ENCODE data around the gene SPIB. TPM values are rescaled to one million over a fixed set of nuclear protein-coding genes. Genes with fewer than 3 reads are reported as not detected.

The SPIB gene
- total and polyA plus RNA-seq, 2 of the 4 experiments (the other 2 are of a cell fraction) = not detected

DNA sequence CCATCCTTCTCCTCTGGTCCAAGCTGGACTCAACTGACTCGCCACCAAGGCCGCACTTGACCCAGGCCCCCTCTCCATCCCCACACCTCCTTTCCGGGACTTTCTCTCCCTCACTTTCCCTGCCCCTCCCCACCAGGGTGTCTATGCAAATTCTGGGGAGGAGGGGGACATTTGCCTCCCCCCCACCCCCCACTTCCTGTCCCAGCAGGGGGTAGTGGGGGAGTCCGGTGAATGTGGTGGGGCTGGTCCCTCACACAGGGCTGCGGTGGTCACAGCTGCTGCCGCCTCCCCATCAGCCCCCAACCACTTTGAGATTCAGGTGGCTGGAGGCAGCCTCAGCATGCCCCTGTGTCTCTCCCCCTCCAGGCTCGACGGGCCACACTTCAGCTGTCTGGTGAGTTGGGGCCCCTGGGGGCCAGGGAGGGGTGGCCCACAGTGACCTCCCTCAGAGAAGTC lies 870 bp downstream of the SPIB start:
- no peak overlapping the region for H3K18ac ChIP-seq (ENCODE audit: low read depth, low read length)
- ChIA-PET CTCF (no interaction called here), POLR2A (ENCODE audit: unreplicated experiment) (no interaction called here)
- H4K20me1 ChIP-seq (ENCODE audit: insufficient read depth, low read length) = no peaks in the 10 kb centered on the region
- ATAC-seq (ENCODE audit: low read depth) (no peak), DNase-seq (no peak)
- BruUV-seq (replicated peaks) = no TSS peak
- no peak overlapping the region for H3K27ac ChIP-seq (ENCODE audit: insufficient read depth, low read length)
- no peak overlapping the region for H3K4me3 ChIP-seq (ENCODE audit: insufficient read depth, low read depth, low read length)
- H3K27me3 ChIP-seq (ENCODE audit: control insufficient read depth, insufficient read depth, low read length) = peaks cover 21% of the 10 kb centered on the region
- H2BK20ac ChIP-seq (ENCODE audit: low read depth, low read length) = no peak overlapping the region
- dilution Hi-C loops (cut with HindIII; ENCODE audit: low sequenced_read_pairs, unreplicated experiment) = no loop called here
- H2BK5ac ChIP-seq (ENCODE audit: low read depth, low read length, poor library complexity, severe bottlenecking) = no peak overlapping the region
- H3K79me1 ChIP-seq (ENCODE audit: low read depth in 1 of 2, low read length in 2 of 2) = no peaks in the 10 kb centered on the region
- no peak overlapping the region for H4K5ac ChIP-seq (ENCODE audit: low read depth, low read length)
- H2AK5ac ChIP-seq (ENCODE audit: low read depth, low read length) = no peak overlapping the region
- TF ChIP-seq CEBPB (IDR thresholded peaks at IDR 0.05; ENCODE audit: low read depth, low read length) (no peak), ELK1 (IDR thresholded peaks at IDR 0.05; ENCODE audit: borderline replicate concordance, low read depth, low read length) (no peak), RAD21 (IDR thresholded peaks at IDR 0.05; ENCODE audit: low read length) (no peak), RCOR1 (IDR thresholded peaks at IDR 0.05; ENCODE audit: insufficient replicate concordance, low read length) (no peak), FOS (IDR thresholded peaks at IDR 0.05; ENCODE audit: low read depth, low read length) (no peak), MXI1 (IDR thresholded peaks at IDR 0.05; ENCODE audit: borderline replicate concordance, low read depth, low read length) (no peak), BHLHE40 (IDR thresholded peaks at IDR 0.05; ENCODE audit: low read depth, low read length) (no peak), POLR2A (IDR thresholded peaks at IDR 0.05; ENCODE audit: low read depth, low read length) (no peak), MAFK (IDR thresholded peaks at IDR 0.05; ENCODE audit: low read depth, low read length) (no peak), MAZ (IDR thresholded peaks at IDR 0.05; ENCODE audit: borderline replicate concordance, low read depth, low read length) (no peak), NFE2L2 (IDR thresholded peaks at IDR 0.05; ENCODE audit: low read depth, low read length) (no peak), SMC3 (IDR thresholded peaks at IDR 0.05; ENCODE audit: low read depth, low read length) (no peak), CTCF (conservative IDR thresholded peaks at IDR 0.05; ENCODE audit: low read depth, low read length) (no peak), RFX5 (IDR thresholded peaks at IDR 0.05; ENCODE audit: low read depth, low read length) (no peak), CHD1 (IDR thresholded peaks at IDR 0.05; ENCODE audit: low read depth, low read length) (no peak)
- TF ChIP-seq, protein P1, sequence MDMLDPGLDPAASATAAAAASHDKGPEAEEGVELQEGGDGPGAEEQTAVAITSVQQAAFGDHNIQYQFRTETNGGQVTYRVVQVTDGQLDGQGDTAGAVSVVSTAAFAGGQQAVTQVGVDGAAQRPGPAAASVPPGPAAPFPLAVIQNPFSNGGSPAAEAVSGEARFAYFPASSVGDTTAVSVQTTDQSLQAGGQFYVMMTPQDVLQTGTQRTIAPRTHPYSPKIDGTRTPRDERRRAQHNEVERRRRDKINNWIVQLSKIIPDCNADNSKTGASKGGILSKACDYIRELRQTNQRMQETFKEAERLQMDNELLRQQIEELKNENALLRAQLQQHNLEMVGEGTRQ (IDR thresholded peaks at IDR 0.05; ENCODE audit: low read depth, low read length) = no peak
- no peak overlapping the region for H3K56ac ChIP-seq (ENCODE audit: extremely low read depth, insufficient read depth, low read length)
- H3K9ac ChIP-seq (ENCODE audit: low read depth, low read length) = no peak overlapping the region
- in situ Hi-C loops (cut with MboI; ENCODE audit: low sequenced_read_pairs) = no loop called here
- H3K4me2 ChIP-seq (ENCODE audit: low read depth, low read length) = no peak overlapping the region
- no peak overlapping the region for H2AK9ac ChIP-seq (replicated peaks; ENCODE audit: low read depth, low read length, poor library complexity)
- H3K9me1 ChIP-seq (ENCODE audit: insufficient read depth, low read length) = no peaks in the 10 kb centered on the region
- no CpG with 5 or more reads among the region's 8 CpGs for WGBS, 2 experiments (ENCODE audit: extremely low coverage in 2 of 2, insufficient read length in 1 of 2)
- no peak overlapping the region for H3K4ac ChIP-seq (ENCODE audit: low read depth, low read length)
- H3K4me1 ChIP-seq (ENCODE audit: control insufficient read depth, insufficient read depth, low read length) = no peaks in the 10 kb centered on the region
- H3K14ac ChIP-seq (replicated peaks; ENCODE audit: low read depth, low read length) = no peak overlapping the region
- intact Hi-C loops (cut with micrococcal nuclease) = no loop called here
- no peak overlapping the region for H4K91ac ChIP-seq (ENCODE audit: insufficient read depth, low read depth, low read length)
- H2AFZ ChIP-seq (replicated peaks; ENCODE audit: low read length, poor library complexity) = no peak overlapping the region
- no peak overlapping the region for H2BK120ac ChIP-seq (ENCODE audit: low read depth, low read length)
- H3K23ac ChIP-seq (ENCODE audit: low read depth, low read length) = no peak overlapping the region
- no peak overlapping the region for H2BK15ac ChIP-seq (ENCODE audit: low read depth, low read length)
- no peaks in the 10 kb centered on the region for H3K36me3 ChIP-seq (ENCODE audit: control insufficient read depth, insufficient read depth, low read length)
- H3K9me3 ChIP-seq (ENCODE audit: control insufficient read depth, insufficient read depth, low read length) = no peaks in the 10 kb centered on the region
- no peak overlapping the region for H4K8ac ChIP-seq (ENCODE audit: low read depth in 2 of 2, low read length in 2 of 2)
